ENCODE results near the gene SEZ6.

SEZ6 gene

DNA sequence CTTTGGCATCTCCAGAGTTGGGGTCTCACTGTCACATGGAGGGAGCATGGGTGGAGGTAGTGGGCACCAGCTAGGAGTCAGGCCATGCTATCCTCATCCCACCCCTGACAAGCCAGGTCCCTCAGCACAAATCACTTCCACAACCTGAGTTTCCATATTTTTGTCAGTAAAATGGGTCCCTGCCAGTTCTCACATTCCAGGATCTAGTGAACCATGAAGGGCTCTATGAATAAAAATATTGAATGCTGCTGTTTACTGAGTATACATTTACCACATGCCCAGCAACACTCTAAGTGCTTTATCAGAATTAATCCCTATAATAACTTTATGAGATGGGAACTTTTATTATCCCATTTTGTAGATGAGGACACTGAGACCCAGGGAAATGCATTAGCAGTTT is 16.8 kb downstream of the SEZ6 start:
- TF ChIP-seq FOXM1 (IDR thresholded peaks at IDR 0.05; ENCODE audit: borderline replicate concordance, low read depth) (no peak), TEAD4 (IDR thresholded peaks at IDR 0.05) (peak; percentile 81), NFIC (IDR thresholded peaks at IDR 0.05) (peak; percentile 57), CREB1 (IDR thresholded peaks at IDR 0.05; ENCODE audit: low read depth) (no peak), EP300 (IDR thresholded peaks at IDR 0.05; ENCODE audit: borderline replicate concordance) (no peak; the same call in 1 of the 2 replicates), RAD21 (IDR thresholded peaks at IDR 0.05; ENCODE audit: low read depth) (no peak), YY1 (IDR thresholded peaks at IDR 0.05; ENCODE audit: low read depth) (no peak), TAF1 (IDR thresholded peaks at IDR 0.05; ENCODE audit: low read depth) (no peak), ZBTB7A (IDR thresholded peaks at IDR 0.05; ENCODE audit: low read depth) (no peak), CEBPB (IDR thresholded peaks at IDR 0.05) (no peak), EGR1 (IDR thresholded peaks at IDR 0.05) (no peak)
- TF ChIP-seq, protein P1, sequence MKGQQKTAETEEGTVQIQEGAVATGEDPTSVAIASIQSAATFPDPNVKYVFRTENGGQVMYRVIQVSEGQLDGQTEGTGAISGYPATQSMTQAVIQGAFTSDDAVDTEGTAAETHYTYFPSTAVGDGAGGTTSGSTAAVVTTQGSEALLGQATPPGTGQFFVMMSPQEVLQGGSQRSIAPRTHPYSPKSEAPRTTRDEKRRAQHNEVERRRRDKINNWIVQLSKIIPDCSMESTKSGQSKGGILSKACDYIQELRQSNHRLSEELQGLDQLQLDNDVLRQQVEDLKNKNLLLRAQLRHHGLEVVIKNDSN (IDR thresholded peaks at IDR 0.05): no peak
- TF ChIP-seq, protein P2, sequence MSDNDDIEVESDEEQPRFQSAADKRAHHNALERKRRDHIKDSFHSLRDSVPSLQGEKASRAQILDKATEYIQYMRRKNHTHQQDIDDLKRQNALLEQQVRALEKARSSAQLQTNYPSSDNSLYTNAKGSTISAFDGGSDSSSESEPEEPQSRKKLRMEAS (IDR thresholded peaks at IDR 0.05): no peak
- TF ChIP-seq, protein P3, sequence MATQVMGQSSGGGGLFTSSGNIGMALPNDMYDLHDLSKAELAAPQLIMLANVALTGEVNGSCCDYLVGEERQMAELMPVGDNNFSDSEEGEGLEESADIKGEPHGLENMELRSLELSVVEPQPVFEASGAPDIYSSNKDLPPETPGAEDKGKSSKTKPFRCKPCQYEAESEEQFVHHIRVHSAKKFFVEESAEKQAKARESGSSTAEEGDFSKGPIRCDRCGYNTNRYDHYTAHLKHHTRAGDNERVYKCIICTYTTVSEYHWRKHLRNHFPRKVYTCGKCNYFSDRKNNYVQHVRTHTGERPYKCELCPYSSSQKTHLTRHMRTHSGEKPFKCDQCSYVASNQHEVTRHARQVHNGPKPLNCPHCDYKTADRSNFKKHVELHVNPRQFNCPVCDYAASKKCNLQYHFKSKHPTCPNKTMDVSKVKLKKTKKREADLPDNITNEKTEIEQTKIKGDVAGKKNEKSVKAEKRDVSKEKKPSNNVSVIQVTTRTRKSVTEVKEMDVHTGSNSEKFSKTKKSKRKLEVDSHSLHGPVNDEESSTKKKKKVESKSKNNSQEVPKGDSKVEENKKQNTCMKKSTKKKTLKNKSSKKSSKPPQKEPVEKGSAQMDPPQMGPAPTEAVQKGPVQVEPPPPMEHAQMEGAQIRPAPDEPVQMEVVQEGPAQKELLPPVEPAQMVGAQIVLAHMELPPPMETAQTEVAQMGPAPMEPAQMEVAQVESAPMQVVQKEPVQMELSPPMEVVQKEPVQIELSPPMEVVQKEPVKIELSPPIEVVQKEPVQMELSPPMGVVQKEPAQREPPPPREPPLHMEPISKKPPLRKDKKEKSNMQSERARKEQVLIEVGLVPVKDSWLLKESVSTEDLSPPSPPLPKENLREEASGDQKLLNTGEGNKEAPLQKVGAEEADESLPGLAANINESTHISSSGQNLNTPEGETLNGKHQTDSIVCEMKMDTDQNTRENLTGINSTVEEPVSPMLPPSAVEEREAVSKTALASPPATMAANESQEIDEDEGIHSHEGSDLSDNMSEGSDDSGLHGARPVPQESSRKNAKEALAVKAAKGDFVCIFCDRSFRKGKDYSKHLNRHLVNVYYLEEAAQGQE (IDR thresholded peaks at IDR 0.05; ENCODE audit: low read depth): no peak

DNA sequence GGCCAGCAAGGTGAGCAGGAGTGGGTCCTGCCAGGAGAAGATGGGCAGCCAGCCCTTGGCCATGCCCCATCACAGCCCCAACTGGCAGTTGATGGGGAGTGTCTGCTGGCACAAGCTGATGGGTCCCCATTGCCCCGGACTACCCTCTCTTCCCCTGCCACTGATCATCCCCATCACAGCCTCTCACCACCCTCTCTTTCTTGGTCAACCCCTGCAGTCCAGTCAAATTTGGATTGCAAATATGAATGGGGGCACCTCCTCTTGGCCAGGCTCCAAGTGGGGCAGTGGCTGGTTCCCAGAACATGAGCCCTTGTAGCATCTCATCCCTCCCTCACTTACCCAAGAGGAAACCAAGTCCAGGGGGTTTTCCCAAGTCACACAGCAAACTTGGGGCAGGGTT is 17.4 kb downstream of the SEZ6 start:
- TF ChIP-seq, protein P1 (IDR thresholded peaks at IDR 0.05): no peak
- TF ChIP-seq NFIC (IDR thresholded peaks at IDR 0.05): peak; percentile 31; the same call in 1 of the 2 replicates

DNA sequence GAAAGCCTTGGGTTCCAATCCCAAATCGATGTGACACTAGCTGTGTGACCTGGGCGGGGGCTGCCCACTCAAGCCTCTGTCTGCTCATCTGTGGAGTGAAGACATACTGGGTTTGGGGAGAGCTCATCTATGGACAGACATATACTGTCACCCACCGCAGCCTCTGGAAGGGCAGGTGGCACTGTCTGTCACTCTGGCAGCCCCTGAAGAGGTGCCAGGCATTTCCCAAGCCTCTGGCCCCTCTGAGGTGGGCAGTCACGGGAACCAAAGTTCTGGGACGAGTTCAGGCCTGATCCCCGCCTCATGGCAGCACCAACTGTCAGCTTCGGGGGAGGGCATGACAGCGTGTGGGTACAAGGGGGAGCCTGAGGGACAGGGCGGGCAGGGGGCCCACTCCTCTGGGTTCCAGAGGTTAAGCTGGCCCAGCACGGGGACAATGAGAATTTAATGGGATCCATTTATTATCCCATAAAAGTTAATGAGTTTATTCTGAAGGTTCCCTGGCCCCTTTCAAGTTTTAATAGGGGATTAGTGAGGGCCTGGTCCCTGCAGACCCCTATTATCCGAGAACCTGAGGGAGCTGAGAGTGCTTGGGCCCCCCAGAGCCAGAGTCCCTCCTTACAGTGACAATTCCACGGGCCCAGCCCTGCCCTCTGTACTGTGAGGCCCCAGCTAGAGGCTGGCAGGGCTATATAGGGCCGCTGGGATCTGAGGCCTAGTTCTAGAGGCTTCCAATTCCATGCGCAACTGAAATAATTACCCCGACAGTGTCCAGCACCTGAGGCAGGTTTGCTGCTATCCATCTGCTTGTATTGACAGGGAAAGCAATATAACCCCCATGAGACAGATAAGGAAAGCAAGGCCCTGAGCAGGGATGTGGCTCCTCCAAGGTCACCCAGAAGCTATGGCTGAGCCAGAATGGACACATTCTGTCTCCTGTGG is 18.8 kb downstream of the SEZ6 start:
- TF ChIP-seq, protein P2 (IDR thresholded peaks at IDR 0.05): no peak
- TF ChIP-seq, protein P3 (IDR thresholded peaks at IDR 0.05; ENCODE audit: low read depth): no peak
- no peak for TF ChIP-seq EGR1 (IDR thresholded peaks at IDR 0.05)
- no peak for TF ChIP-seq RAD21 (IDR thresholded peaks at IDR 0.05; ENCODE audit: low read depth)
- TF ChIP-seq, protein P1 (IDR thresholded peaks at IDR 0.05): no peak
- TF ChIP-seq TAF1 (IDR thresholded peaks at IDR 0.05; ENCODE audit: low read depth): no peak
- TF ChIP-seq CREB1 (IDR thresholded peaks at IDR 0.05; ENCODE audit: low read depth): no peak
- no peak for TF ChIP-seq ZBTB7A (IDR thresholded peaks at IDR 0.05; ENCODE audit: low read depth)
- no peak for TF ChIP-seq FOXM1 (IDR thresholded peaks at IDR 0.05; ENCODE audit: borderline replicate concordance, low read depth)

DNA sequence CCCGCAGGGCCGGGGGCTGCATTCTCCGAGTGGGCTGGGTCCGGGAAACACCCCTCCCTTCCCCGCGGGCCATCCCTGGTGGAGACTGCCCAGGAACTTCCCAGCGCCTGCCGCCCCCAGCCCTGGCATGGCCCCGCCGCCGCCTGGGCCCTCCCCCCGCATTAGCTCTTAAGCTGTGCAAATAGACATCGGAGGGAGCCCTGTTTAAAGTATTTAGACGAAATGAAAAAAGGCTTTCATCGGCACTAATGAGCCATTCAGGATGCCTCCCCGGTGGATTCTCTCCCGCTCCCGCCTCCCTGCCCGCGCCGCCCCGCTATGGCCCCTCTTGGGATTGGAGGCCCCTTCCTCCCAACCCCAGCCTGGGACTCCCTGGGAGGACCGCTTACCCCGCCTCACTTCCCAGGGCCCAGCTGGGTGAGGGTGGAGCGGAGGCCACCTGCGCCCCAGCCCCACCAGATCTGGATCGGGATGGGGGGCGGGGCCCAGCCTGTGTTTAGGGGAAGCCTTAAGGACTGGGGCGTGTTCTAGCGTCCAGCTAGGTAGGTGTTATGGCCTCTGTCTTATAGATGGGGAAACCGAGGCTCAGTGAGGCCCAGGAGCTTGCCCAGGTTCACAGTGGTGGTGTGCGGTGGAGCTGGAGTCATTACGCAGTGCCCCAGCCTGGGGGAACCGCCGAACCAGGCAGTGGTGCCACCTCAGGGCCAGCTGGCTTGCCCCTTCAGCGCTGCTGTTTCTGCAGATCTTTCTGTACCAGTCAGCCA is 19.7 kb downstream of the SEZ6 start:
- TF ChIP-seq, protein P2 (IDR thresholded peaks at IDR 0.05): no peak
- TF ChIP-seq FOXM1 (IDR thresholded peaks at IDR 0.05; ENCODE audit: borderline replicate concordance, low read depth): no peak
- no peak for TF ChIP-seq TCF12 (IDR thresholded peaks at IDR 0.05; ENCODE audit: low read depth)
- TF ChIP-seq RAD21 (IDR thresholded peaks at IDR 0.05; ENCODE audit: low read depth): no peak
- TF ChIP-seq EGR1 (IDR thresholded peaks at IDR 0.05): no peak
- TF ChIP-seq, protein P1 (IDR thresholded peaks at IDR 0.05): no peak
- TF ChIP-seq, protein P3 (IDR thresholded peaks at IDR 0.05; ENCODE audit: low read depth): no peak
- no peak for TF ChIP-seq NFIC (IDR thresholded peaks at IDR 0.05)
- no peak for TF ChIP-seq CREB1 (IDR thresholded peaks at IDR 0.05; ENCODE audit: low read depth)
- no peak for TF ChIP-seq TEAD4 (IDR thresholded peaks at IDR 0.05)
